Smooth muscle cell (in vitro differentiated cells): Measurements from ENCODE around the gene PIP5K1B. TPM values are rescaled to one million over a fixed set of nuclear protein-coding genes. Genes with fewer than 3 reads are reported as not detected.

ENCODE experiments used
- DNase-seq: peaks from one replicate; lab custom pipeline; 2025; ENCODE audit not compliant: unreplicated experiment; lab: John Stamatoyannopoulos, UW
- H2AFZ ChIP-seq: fragments of 200-600 bp; sonication (generic); 2 replicates; pipeline ENCODE4 v1.6.0; 2016; ENCODE audit warnings: antibody characterized with exemption, low read depth, mild to moderate bottlenecking
- H3F3A ChIP-seq: fragments of 200-600 bp; sonication (generic); 2 replicates; pipeline ENCODE4 v1.6.0; 2017; ENCODE audit warnings: antibody characterized with exemption, low read depth
- H3K27ac ChIP-seq: fragments of 200-600 bp; sonication (generic); 2 replicates; pipeline ENCODE4 v1.5.1; 2016; ENCODE audit warnings: low read depth, mild to moderate bottlenecking
- H3K27me3 ChIP-seq: fragments of 200-600 bp; sonication (generic); 2 replicates; pipeline ENCODE4 v1.6.1; 2016; ENCODE audit warnings: low read depth, mild to moderate bottlenecking
- H3K36me3 ChIP-seq: fragments of 200-600 bp; sonication (generic); 2 replicates; pipeline ENCODE4 v1.5.1; 2016; ENCODE audit warnings: low read depth
- H3K4me1 ChIP-seq: fragments of 200-600 bp; sonication (generic); 2 replicates; pipeline ENCODE4 v1.5.1; 2016; ENCODE audit warnings: low read depth
- H3K4me2 ChIP-seq: fragments of 200-600 bp; sonication (generic); 2 replicates; pipeline ENCODE4 v1.6.0; 2016; ENCODE audit warnings: mild to moderate bottlenecking
- H3K4me3 ChIP-seq: fragments of 200-600 bp; sonication (generic); 2 replicates; pipeline ENCODE4 v1.5.1; 2016; ENCODE audit warnings: mild to moderate bottlenecking
- H3K79me2 ChIP-seq: fragments of 200-600 bp; sonication (generic); 2 replicates; pipeline ENCODE4 v1.6.0; 2016; ENCODE audit warnings: low read depth, mild to moderate bottlenecking
- H3K9ac ChIP-seq: fragments of 200-600 bp; sonication (generic); 2 replicates; pipeline ENCODE4 v1.6.0; 2016; ENCODE audit warnings: low read depth
- H3K9me3 ChIP-seq: fragments of 200-600 bp; sonication (generic); replicated peaks from 2 replicates; pipeline ENCODE4 v1.5.1; 2016; ENCODE audit warnings: low read depth
- H4K20me1 ChIP-seq: fragments of 200-600 bp; sonication (generic); 2 replicates; pipeline ENCODE4 v1.6.0; 2016; ENCODE audit warnings: low read depth
- WGBS: methylation state at CpG from one replicate; pipeline ENCODE4 v1.1.7; 2016; ENCODE audit warnings: low lambda C conversion rate; 5-methylcytosine and 5-hydroxymethylcytosine counted together
- polyA plus RNA-seq: library from polyadenylated mRNA; unstranded; fragments of >200 nt; fragmentation: Nextera tagmentation; extraction: Ambion mirVana; gene quantifications from 2 replicates; pipeline ENCODE4 v1.2.1, GENCODE V29; 2016
- total RNA-seq: library from RNA; depleted of rRNA; stranded (reverse); fragments of >200 nt; gene quantifications from 2 replicates; pipeline ENCODE4 v1.2.3, GENCODE V29; 2014
- TF ChIP-seq, protein P1 (sequence below): fragments of 200-600 bp; sonication (generic); IDR thresholded peaks from 2 replicates; pipeline ENCODE4 v1.5.1; 2017; ENCODE audit warnings: borderline replicate concordance, mild to moderate bottlenecking, antibody characterized with exemption; ENCODE audit not compliant: insufficient read depth, poor library complexity, severe bottlenecking

The PIP5K1B gene
- total and polyA plus RNA-seq, 2 experiments from 2014 or later = not detected

DNA sequence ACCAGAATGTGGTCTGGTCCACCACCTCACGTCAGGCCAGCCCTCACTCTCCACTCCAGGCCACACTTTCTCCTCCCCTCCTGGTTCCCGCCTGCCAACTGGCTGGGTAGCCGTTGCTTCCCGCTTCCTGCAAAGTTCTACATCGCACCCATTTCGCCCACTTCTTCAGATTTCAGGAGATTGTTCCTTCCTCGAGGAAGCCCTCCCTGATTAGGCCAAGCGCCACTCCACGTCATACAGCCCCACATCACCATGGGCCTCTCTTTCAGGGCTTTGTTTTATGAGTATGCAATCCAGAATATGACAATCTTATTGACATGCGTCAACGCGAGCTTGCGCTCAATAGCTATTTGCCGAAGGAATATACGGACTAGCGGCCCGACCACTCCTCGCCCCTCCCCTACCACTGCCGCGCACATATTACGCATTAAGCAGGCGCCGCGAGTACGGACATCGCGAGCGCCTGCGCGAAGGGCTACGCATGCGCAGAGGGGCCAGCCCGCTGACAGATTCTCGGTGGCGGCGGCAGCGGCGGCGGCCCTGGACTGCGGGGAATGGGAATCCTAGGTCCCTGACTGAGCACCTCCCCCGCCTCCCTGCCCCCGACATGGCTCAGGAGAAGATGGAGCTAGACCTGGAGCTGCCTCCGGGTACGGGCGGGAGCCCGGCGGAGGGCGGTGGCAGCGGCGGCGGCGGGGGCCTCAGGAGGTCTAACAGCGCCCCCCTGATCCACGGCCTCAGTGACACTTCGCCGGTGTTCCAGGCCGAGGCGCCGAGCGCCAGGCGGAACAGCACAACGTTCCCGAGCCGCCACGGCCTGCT lies 74.7 kb downstream of the PIP5K1B start:
- Histone ChIP-seq H3K4me2 (peak overlapping the region; percentile 97), H3K9ac (peak overlapping the region; percentile 84), H3K27ac (peak overlapping the region; percentile 77), H3K36me3 (no peaks in the 10 kb centered on the region), H3F3A (no peaks in the 10 kb centered on the region), H3K9me3 (no peaks in the 10 kb centered on the region), H4K20me1 (peaks cover 36% of the 10 kb centered on the region), H3K79me2 (peaks cover 17% of the 10 kb centered on the region), H3K4me3 (peak overlapping the region; percentile 61), H3K4me1 (peaks cover 27% of the 10 kb centered on the region), H2AFZ (peak overlapping the region; percentile 91), H3K27me3 (no peaks in the 10 kb centered on the region)
- 1% methylated on average over 58 of the region's 65 CpGs for WGBS
- TF ChIP-seq, protein P1, sequence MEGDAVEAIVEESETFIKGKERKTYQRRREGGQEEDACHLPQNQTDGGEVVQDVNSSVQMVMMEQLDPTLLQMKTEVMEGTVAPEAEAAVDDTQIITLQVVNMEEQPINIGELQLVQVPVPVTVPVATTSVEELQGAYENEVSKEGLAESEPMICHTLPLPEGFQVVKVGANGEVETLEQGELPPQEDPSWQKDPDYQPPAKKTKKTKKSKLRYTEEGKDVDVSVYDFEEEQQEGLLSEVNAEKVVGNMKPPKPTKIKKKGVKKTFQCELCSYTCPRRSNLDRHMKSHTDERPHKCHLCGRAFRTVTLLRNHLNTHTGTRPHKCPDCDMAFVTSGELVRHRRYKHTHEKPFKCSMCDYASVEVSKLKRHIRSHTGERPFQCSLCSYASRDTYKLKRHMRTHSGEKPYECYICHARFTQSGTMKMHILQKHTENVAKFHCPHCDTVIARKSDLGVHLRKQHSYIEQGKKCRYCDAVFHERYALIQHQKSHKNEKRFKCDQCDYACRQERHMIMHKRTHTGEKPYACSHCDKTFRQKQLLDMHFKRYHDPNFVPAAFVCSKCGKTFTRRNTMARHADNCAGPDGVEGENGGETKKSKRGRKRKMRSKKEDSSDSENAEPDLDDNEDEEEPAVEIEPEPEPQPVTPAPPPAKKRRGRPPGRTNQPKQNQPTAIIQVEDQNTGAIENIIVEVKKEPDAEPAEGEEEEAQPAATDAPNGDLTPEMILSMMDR = peak; percentile 29
- DNase-seq = peak; percentile 85

GRCh38 chr9:68780380-68780712 lies 75.3 kb downstream of the PIP5K1B start:
- no peaks in the 10 kb centered on the region for H3K9me3 ChIP-seq
- 2% methylated on average over 19 of the region's 19 CpGs for WGBS
- H3K36me3 ChIP-seq = no peaks in the 10 kb centered on the region
- H3K4me3 ChIP-seq = peak overlapping the region; percentile 61
- H3K4me1 ChIP-seq = peaks cover 27% of the 10 kb centered on the region
- no peaks in the 10 kb centered on the region for H3F3A ChIP-seq
- no peak for DNase-seq
- no peaks in the 10 kb centered on the region for H3K27me3 ChIP-seq
- H3K9ac ChIP-seq = peak overlapping the region; percentile 84
- peak overlapping the region; percentile 97 for H3K4me2 ChIP-seq
- H4K20me1 ChIP-seq = peaks cover 38% of the 10 kb centered on the region
- H3K79me2 ChIP-seq = peaks cover 17% of the 10 kb centered on the region
- peak overlapping the region; percentile 91 for H2AFZ ChIP-seq
- TF ChIP-seq, protein P1 = no peak
- peak overlapping the region; percentile 77 for H3K27ac ChIP-seq

- no peak for DNase-seq
- 32% methylated on average over 7 of the region's 7 CpGs for WGBS
- Histone ChIP-seq H2AFZ (peak overlapping the region; percentile 91), H3F3A (no peaks in the 10 kb centered on the region), H3K27ac (peak overlapping the region; percentile 77), H3K27me3 (no peaks in the 10 kb centered on the region), H3K4me2 (peak overlapping the region; percentile 97), H3K9me3 (no peaks in the 10 kb centered on the region), H3K36me3 (no peaks in the 10 kb centered on the region), H3K4me3 (peak overlapping the region; percentile 61), H3K79me2 (peaks cover 17% of the 10 kb centered on the region), H4K20me1 (peaks cover 40% of the 10 kb centered on the region), H3K4me1 (peaks cover 27% of the 10 kb centered on the region), H3K9ac (peak overlapping the region; percentile 84)
- TF ChIP-seq, protein P1 = no peak
Measured at GRCh38 chr9:68780720-68781119, 75.7 kb downstream of the PIP5K1B start.

DNA sequence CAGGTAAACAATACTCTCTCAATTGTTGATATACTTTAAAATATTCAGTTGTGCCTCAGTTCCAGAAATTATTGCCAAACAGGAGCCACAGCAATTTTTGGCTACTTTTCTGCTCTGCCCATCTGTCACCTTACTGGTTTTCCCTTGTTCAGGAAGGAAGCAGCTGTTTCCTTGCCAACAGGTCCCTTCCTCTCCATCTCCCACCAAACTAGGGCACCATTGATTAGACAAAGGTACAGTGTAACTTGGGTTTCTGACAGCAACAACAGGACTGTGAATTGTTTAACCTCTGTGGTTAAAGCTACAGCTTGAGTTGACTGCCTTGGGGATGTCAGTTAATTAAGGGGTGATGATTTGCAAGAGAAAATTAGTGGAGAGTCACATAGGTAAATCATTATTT lies 76.9 kb downstream of the PIP5K1B start:
- no peaks in the 10 kb centered on the region for H3K36me3 ChIP-seq
- H3K9ac ChIP-seq = no peak overlapping the region
- no peaks in the 10 kb centered on the region for H3F3A ChIP-seq
- H2AFZ ChIP-seq = no peak overlapping the region
- H4K20me1 ChIP-seq = peaks cover 44% of the 10 kb centered on the region
- TF ChIP-seq, protein P1 = no peak
- H3K4me1 ChIP-seq = peaks cover 27% of the 10 kb centered on the region
- peak overlapping the region; percentile 61 for H3K4me3 ChIP-seq
- H3K27ac ChIP-seq = no peak overlapping the region
- peak overlapping the region; percentile 48 for H3K4me2 ChIP-seq
- no peaks in the 10 kb centered on the region for H3K27me3 ChIP-seq
- no peaks in the 10 kb centered on the region for H3K9me3 ChIP-seq
- DNase-seq = no peak
- H3K79me2 ChIP-seq = peaks cover 17% of the 10 kb centered on the region
